Amniotic stem cell (primary cell): ENCODE results near the gene OSBPL7.
A peak's percentile ranks its signal among the peaks of the same experiment; 100 is the strongest.

Experiments used
- DNase-seq: peaks from one replicate; lab custom pipeline; 2025; lab: John Stamatoyannopoulos, UW

The OSBPL7 gene, protein sequence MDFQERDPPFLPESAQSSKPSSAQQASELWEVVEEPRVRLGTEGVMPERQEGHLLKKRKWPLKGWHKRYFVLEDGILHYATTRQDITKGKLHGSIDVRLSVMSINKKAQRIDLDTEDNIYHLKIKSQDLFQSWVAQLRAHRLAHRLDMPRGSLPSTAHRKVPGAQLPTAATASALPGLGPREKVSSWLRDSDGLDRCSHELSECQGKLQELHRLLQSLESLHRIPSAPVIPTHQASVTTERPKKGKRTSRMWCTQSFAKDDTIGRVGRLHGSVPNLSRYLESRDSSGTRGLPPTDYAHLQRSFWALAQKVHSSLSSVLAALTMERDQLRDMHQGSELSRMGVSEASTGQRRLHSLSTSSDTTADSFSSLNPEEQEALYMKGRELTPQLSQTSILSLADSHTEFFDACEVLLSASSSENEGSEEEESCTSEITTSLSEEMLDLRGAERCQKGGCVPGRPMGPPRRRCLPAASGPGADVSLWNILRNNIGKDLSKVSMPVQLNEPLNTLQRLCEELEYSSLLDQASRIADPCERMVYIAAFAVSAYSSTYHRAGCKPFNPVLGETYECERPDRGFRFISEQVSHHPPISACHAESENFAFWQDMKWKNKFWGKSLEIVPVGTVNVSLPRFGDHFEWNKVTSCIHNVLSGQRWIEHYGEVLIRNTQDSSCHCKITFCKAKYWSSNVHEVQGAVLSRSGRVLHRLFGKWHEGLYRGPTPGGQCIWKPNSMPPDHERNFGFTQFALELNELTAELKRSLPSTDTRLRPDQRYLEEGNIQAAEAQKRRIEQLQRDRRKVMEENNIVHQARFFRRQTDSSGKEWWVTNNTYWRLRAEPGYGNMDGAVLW

DNA sequence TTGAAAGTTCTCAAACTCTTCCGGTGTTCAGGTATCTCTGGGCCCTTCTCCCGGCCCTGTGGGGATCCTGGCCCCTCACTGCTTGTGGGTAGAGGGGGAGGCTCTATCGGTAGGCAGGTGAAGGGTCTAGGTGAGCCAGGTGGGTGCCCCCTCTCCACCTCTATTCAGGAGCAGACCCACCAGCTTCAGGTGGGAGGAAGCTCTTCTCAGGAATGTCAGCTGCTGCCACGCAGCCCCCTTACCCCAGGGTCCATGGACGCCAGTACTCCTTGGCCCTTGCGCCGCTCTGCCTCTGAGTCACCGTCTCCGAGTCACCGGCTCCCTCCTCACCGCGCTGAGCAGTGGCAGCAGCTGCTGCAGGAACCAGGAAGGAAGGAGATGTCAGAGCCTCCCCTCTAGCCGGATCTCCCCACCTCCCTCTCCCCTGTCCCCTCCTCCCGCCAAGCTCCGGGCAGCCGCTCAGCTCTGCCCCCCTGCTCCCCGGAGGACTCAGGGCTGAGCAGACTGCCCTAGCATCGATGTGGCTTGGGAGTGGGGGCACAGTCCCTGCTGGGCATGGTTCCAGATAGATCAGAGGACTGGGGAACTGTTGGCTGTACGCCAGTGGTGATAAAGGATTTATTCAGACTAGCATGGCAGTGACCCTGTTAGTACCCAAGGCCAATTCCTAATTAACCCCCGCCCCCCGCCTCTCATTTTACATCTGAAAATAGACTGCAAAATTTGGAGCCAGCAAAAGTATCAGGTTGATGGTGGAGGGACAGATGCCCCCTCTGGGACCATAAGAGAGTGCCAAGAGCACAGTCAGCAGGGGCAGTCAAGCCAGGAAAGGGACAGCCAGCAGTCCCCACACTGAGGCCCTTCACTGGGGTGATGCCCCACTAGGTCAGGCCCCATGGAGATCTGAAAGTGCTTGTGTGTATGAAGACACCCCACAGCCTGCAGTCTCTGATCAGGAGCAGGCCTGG lies at the start of gene OSBPL7:
Gene OSBPL7 (minus strand): TSS at position 371 of the 968 bp plus-strand sequence. CDS start 1,516 bp downstream, outside the sequence.
- DNase-seq = peak; percentile 63

DNA sequence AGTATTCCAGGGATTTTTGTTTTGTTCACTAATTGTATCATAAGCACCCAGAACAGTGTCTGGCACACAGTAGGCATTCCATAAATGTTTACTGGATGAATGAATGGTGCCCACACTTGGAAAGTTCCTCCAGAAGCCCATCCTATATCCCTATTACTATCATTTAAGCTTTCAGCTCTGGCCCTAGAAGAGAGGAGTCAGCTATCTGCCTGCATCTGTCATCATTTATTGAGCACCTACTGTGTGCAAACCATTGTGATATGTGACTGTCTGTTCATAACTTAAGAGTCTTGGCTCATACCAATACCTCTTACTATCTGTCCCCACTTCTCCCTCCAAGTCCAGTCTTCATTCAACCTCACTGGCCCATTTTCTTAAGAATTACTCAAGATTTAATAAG lies 49.5 kb upstream of the OSBPL7 start:
- no peak for DNase-seq

DNA sequence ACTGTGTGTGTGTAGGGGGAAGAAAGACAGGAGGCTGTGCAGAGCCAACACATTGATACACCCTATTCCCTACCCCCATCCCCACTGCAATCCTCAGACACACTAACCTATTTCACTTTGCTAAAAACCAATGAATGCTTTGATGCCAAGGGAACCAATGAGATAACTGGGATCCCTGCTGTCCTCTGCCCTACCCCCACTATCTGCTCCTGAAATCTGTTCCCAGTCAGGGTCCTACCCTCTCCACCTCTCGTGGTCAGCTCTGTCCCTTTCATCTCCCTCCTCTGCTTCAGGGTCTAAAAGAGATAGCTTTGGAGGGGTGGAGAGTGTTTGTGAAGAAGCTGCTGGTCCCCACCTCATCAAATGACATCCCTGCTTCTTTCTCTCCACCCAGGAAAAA lies 48.5 kb upstream of the OSBPL7 start:
- no peak for DNase-seq

DNA sequence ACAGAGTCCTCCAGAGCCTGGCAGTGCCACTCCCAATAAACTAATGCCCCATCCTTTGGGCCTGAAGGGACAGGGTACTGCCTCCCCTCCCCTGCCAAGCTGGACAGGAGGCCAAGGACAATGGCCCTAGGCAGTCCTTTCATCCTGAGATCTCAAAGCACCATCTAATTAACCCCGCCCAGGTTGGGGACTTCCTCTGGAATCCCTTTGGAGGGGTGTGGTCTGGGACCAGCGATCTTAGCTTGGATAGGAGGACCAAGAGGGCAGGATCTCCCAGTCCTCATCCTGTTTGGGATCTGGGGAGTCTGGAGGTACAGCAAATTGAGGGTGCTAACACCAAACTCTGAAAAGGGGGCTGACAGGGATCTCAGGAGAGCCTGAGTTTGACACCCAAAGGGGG lies 47.5 kb upstream of the OSBPL7 start:
- DNase-seq = no peak

DNA sequence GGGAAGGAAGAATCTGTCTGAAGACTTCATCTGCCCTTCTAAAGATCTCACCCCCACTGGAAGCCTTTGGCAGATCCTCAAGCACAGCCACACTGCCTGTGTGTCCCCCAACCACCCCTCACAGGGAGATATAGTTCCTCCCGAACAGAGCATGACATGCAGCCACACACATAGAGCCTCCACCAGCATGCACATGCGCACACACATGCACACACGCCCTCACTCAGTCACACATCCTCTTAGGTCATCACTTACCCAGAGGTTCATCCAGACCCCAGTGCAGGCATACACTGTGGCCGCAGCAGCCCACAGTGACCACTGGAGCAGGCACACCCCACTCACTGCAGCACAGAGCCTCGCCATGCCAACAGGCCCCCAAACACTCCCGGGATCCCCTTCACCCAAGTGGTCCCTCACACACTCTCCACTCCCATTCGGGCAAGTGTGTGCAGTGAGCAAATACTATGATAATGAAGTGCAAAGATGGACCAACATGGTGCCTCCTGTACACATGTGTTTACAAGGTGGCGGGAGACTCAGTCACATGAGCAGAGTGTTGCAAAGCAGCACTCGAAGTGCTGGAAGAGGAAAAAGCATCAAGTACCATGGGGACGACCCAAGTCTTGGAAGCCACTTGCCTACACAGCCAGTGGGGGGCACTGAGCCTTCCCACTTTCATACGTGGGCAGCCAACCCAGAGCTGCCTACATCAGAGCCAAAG lies 46.4 kb upstream of the OSBPL7 start:
- DNase-seq = no peak

DNA sequence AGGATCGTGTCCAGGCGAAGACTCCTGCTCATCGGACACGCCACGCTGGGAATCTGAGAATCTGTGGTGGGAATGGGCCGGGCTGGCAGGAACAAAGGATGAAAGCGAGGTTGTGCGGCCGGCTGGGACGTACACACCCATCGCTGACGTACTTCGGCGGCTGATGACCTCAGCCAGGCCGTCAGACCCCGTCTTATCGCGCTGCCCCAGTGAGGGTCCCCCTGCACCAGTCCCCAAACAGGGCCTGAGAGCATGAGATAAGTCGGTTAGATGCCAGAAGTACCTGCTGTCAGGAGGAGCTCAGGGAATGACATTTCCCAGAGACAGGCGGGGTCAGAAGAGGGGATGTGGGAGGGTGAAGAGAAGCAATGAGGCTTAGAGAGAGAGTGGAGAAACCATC lies 45.3 kb upstream of the OSBPL7 start:
- no peak for DNase-seq

DNA sequence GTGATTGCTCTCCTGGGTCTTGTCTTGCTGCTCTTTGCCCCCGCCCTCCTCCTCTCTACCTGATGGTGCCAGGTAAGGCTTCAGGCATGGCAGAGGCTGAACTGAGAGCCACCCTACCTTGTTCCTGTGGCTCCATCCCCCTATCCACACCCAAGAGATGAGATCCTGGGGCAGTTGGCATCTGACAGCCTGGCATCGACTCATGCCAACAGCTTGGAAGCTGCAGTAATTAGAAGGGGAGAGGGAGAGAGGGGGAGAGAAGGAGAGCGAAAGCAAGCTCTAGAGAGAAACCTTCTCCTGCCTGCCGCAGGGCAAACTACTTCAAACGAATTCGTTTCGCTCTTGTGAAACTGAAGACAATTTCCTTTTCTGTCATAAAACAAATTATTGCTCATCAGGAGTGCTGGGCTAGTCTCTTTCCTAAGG lies 43.2 kb upstream of the OSBPL7 start:
- no peak for DNase-seq

DNA sequence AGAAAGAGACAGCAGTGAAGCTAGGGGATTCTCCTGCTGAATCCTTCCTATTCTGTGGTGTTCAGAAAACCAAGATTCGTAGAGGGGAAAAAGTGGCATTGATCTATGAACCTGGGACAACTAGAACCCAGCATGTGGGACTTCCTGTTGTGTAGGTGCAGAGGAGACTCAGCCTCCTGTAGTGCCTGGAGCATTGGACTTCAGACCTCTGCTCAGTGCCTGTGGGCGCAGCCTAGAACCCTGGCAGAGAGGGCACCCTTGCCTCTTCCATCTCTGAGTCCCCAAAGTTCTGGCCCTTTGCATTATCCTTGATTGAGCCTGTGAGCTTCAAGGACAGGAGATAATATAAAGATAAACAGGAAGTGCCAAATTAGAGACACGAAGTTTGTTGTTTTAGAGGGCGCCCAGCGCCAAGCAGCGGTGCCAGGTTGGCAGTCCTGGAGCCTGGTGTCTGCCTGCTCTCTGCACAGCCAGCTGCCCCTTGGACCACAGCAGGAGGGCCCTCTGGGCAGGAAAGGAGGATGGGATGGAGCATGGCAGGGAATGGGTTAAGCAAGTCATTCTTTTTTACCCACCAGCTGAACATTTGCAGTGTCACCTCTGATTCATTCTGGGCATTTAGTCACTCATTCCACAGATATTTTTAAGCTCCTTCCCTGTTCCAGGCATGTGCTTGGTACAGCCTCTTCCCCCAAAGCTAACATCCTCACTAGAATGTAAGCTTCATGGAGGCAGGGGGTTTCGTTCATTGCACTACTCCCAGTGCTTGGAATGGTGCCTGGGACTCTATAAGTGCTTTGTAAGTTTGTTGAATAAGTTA lies 41.2 kb upstream of the OSBPL7 start:
- peak; percentile 38 for DNase-seq

DNA sequence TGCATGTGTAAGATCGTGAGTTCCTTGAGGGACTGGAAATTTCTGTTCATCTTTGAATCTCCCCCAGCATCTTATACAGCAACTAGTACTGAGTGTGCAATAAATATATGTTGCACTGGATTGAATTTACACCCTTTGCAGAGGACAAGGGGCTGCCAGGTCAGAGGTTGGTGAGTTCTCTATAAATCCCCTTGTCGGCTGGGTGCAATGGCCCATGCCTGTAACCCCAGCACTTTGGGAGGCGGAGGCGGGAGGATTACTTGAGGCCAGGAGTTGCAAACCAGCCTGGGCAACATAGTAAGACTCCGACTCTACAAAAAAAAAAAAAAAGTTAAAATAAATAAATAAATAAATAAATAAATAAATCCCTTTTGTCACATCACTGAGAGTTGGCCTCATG lies 38.8 kb upstream of the OSBPL7 start:
- DNase-seq = no peak

DNA sequence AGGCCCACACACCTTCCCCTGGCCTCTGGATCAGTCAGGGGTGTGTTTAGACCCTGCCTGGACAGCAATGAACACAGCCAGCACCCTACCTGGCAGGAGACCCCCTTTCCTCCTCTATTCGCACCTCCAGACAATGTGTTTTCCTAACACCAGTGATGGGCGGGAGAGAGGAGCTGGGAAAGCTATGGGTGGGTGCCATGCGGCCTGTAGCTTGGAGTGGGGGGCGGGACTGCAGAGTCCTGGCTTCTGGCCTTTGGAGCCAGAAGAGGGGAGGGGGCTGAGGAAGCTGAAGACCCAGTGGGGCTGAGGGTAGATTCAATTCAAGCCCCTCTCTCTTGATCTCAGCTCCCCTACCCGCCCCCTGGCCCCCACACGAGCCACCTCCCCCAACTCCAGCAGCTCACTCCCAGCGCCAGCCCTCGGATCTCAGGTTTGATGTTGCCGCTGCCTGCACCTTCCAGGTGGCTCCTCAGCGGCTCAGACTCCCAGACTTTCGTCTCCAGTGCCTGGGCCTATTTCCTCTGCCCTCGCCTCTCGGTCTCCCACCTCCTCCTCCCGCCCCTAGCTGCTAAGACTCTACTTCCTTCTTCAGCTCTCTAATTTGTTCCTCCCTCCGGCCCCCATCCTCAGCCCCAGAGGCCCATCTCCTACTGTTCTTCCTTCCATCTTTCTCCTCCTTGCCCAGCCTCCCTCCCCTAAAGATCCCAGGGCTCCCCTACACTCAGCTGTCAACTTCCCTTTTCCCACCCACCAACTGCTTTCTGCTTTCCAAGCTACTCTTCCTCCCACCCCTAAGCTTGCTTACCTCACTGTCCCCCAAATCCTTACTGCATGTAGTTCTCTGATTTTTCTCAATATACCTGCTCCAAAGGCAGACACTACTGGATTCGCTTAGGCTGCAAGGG lies 36.2 kb upstream of the OSBPL7 start:
- no peak for DNase-seq

DNA sequence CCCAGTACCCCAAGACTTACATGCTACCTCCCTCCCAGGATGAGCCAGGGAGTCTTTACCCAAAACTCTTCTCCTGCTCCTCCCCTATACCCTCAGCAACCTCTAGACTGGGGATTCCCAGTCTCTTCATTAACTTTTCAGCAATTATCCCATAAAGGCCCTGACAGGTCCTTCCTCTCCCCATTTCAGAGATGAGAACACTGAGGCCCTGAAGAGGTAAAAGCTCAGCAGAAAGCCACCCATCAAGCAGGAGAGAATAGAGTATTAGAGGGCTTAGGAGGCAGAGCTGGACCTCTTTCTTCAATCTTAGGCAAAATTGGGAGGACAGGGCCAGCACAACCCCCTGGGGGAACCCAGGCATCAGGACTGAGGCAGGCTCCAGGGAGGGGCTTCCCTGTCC lies 35.2 kb upstream of the OSBPL7 start:
- DNase-seq = no peak

DNA sequence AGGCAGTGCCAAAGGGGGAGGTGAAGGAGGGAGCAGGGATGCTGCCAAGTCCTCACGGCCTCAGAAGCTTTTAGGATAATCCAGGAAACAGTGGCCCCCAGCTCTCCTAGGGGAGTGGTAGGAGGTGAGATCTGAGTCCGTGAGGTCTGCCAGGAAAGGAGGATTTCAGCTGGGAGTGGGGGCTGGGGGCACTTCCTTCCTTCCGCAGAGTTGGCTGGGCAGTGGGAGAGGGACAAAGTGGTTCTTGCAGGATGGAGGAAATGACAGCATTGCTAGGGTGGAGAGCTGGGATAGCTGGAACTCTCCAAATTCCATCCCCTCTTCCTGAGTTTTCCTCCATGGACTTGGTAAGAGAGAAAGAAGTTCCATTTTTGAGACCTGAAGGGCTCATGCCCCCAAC lies 34.1 kb upstream of the OSBPL7 start:
- no peak for DNase-seq

DNA sequence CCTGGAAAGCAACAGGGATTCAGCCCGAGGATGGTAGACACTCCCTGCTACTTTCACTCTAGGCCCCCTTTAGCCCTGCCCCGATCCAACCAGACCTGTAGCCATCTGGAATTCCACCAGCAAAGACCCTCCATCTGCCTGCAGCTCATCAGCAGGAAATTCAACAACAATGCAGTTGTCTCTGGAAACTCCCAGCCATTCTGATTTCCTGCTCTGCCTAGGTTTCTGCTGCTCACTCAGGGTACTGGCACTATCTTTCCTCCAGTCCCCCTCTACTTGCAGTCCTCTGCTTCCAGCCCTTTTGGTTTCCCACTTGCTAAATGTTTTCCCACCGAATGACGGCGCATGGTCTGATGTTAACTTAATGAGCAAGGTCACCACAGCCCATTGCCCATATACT lies 32.0 kb upstream of the OSBPL7 start:
- DNase-seq = no peak

DNA sequence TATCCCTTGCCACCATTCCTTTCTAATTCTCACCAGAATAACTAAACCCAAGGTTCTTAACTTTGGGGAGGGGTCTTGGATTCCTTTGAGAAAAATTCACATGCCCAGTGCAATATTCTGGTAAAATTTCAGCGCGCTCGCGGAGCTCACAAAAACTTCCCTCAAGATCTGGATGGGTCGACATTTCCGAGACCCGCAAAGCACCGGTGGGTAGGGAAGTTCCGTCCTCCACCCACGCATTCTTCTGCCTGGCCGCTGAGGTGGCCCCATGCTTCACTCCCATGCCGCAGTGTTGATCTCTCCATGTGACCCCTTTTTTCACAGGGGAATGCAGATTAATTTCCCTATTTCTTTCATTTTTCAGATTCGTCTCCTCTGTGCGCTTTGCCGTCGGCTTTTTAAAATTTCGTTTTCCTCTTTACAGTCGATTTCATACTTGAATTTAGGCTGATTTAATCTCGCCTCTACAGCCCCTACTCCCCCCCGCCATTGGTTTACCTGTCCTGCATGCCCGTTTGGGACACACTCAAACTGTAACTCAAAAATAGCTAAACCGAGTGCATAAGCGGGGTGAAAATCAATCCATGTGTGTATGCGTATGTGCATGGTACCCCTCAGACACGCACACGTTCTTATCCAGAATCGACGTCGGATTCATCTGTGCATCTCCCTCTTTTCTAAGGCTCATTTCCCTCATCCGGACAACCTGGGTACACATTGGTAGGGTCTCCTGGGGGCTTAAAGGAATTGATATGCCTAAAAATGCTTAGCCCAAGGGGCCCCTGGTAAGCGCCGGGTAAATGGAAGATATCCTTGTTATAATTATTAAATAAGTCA lies 30.7 kb upstream of the OSBPL7 start:
- no peak for DNase-seq

DNA sequence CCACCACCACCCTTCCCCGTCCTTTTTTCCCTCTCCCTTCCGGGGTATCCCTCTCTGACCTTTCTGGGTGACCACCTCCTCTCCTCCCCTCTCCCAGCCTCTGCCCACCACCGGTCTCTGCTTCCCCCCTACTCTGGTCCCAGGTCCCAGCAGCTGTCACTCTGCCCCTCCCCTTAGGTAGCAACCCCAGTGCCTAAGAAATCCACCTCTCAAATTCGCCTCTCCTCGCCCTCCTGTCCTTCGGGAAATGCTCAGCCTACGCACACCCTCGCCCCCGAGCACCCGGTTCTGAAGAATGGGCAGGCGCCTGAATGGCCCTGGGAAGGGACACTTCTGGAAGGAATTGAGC lies 30.1 kb upstream of the OSBPL7 start:
- DNase-seq = no peak

DNA sequence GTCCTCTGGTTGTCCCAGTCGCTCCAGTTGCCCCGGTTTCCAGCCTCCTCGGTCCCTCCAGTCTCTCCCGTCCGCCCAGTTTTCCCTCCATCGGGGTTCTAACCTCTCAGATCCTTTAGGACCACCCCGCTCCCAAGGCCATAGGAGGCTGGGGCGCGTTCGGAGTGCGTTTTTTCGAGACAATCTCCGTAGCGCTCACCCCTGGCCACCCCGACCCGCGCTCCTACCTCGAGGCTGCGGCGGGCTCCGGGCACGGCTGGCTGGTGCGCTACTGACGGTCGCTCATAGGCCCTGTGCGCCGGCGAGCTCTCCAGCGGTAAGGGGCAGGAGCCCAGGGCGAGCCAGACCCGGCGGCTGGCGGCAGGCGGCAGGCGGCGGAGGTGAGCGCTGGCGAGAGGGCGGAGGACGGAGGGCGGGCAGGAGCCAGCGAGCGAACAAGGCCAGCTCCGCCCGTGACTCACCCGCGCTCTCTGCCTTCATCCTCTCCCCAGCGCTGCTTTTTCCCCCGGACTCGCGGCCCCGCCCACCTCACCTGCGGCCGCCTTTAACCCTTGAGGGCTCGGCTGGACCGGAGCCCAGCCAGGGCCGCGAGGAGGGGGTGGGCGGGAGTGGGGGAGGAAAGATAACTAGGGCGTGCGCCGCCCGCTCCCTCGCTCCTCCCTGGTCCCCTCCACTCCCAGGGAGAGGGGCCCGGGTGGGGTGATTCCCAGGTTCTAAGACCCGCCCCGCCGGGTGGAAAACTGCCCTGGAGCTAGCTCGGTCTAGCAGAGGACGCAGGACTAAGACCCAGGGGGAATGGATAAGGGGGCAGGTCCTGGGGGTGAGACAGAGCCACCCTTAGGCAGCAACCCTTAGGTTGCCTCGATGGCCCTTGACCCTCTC lies 29.3 kb upstream of the OSBPL7 start, which contains the start of gene SP6:
Gene SP6 (minus strand): TSS at position 472 of the 882 bp plus-strand sequence. CDS start 2,734 bp downstream, outside the sequence.
- DNase-seq = peak; percentile 44

DNA sequence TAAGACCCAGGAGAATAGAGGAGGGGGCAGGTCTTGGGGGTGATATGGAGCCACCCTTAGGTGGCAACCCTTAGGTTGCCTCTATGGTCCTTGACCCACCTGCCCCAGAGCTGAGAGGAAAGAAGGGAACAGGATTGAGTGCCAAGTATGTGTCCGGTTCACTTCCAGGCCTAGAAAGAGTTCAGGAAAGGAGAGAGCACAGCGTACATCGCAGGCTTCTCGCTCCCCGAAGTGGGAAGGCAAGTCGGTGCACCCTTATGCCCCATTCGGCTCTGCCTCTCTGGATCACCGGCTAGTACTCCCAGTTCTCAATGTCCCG lies 28.7 kb upstream of the OSBPL7 start:
- no peak for DNase-seq

DNA sequence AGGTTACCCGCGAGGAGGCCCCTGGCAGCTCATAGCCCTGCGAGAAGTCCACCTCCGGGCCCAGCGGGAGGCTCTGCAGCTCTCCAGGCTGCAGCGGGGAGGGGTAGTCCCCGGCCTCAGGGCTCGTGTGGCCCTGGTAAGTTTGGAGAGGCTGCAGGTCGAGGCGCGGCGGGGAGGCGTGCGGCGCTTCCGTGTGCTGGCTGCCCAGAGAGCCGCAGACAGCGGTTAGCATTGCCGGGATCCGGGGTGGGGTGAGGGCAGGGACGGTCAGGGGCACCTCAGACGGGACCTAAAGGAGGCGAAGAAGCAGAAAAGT lies 26.6 kb upstream of the OSBPL7 start:
- DNase-seq = no peak
